Heart left ventricle (tissue), 16 donors: ENCODE measurements around the gene GALR2. TPM values are rescaled to one million over a fixed set of nuclear protein-coding genes. Genes with fewer than 3 reads are reported as not detected.

Experiments used
- ATAC-seq, 4 donors: fragments of 200-7000 bp; cut with Tn5 transposase; one replicate each; pipeline ENCODE4 v1.9.1; 2020 to 2022; ENCODE audit warnings: moderate library complexity in 4 of 4, mild to moderate bottlenecking in 3 of 4, moderate number of reproducible peaks in 1 of 4
- DNase-seq, 5 donors: peaks; one replicate each; pipeline ENCODE4 v3.0.0-alpha.2; 2020
- H3K27ac ChIP-seq, 12 donors: fragments of 200-600 bp; sonication (generic) in 4 of 12; one replicate each; pipeline versions ENCODE4 v1.5.0 to v1.8.0; 2016 to 2022; ENCODE audit warnings: mild to moderate bottlenecking in 2 of 12
- H3K27me3 ChIP-seq, 9 donors: fragments of 200-600 bp; sonication (generic) in 2 of 9; one replicate each; pipeline versions ENCODE4 v1.5.1 to v1.8.0; 2016 to 2022; ENCODE audit warnings: mild to moderate bottlenecking in 3 of 9
- H3K36me3 ChIP-seq, 9 donors: fragments of 200-600 bp; sonication (generic) in 2 of 9; one replicate each; pipeline versions ENCODE4 v1.5.0 to v1.8.0; 2018 to 2022; ENCODE audit warnings: mild to moderate bottlenecking in 2 of 9
- H3K4me1 ChIP-seq, 12 donors: fragments of 200-600 bp; sonication (generic) in 4 of 12; one replicate each; pipeline versions ENCODE4 v1.5.0 to v1.8.0; 2016 to 2022; ENCODE audit warnings: mild to moderate bottlenecking in 3 of 12
- H3K4me3 ChIP-seq, 12 donors: fragments of 200-600 bp; sonication (generic) in 4 of 12; one replicate each; pipeline versions ENCODE4 v1.5.0 to v1.8.0; 2017 to 2022; ENCODE audit warnings: mild to moderate bottlenecking in 9 of 12, moderate library complexity in 4 of 12
- H3K9me3 ChIP-seq, 12 donors: fragments of 200-600 bp; sonication (generic) in 4 of 12; one replicate each; pipeline versions ENCODE4 v1.5.0 to v1.8.0; 2016 to 2022; ENCODE audit warnings: mild to moderate bottlenecking in 1 of 12
- POLR2A ChIP-seq, 2 donors: fragments of 450-650 bp; IDR thresholded peaks; one replicate each; pipeline ENCODE4 v1.6.1; 2017; ENCODE audit warnings: antibody characterized with exemption in 2 of 2, mild to moderate bottlenecking in 2 of 2, moderate library complexity in 2 of 2
- WGBS, 4 donors: extraction: QIAGEN DNeasy Blood & Tissue Kit in 2 of 4; methylation state at CpG; one replicate each; pipeline versions ENCODE4 v1.1.5 to v1.1.7; 2013 to 2018; 5-methylcytosine and 5-hydroxymethylcytosine counted together
- intact Hi-C, 10 donors: fragments of 100-400 bp; cut with DNase I; formaldehyde crosslinking; loops; one replicate each; pipeline versions ENCODE4 v1.11.1 to v1.14.2; 2022
- polyA plus RNA-seq, 2 donors: library from polyadenylated mRNA; stranded (reverse); fragments of 200-250 nt; gene quantifications; one replicate each; pipeline ENCODE4 v1.2.3, GENCODE V29; 2013
- total RNA-seq, 9 donors: library from RNA; depleted of rRNA in 2 of 9; stranded (reverse); fragments of >200 nt in 2 of 9; fragmentation: NEBNext Ultra II Directional in 3 of 9; extraction: Animal tissue kit (Norgen Biotek cat#: 25700) in 3 of 9; gene quantifications; one replicate each; pipeline versions ENCODE4 v1.1.0 to v1.2.4, GENCODE V29; 2016 to 2023
- TF ChIP-seq, protein P1 (sequence below), 12 donors: fragments of 200-600 bp; sonication (generic) in 4 of 12; IDR thresholded peaks; one replicate each; pipeline versions ENCODE4 v1.5.0 to v1.8.0; 2018 to 2022; ENCODE audit warnings: antibody characterized with exemption in 12 of 12, mild to moderate bottlenecking in 5 of 12
- donor health status: ischemic (EF 13 %, LVEDD 7.1; RV severe dilation, severe dysfunction).
- donor health status: healthy with polysubstance abuse.
- donor health status: DM: no; HTN: yes; CAD: no.
- donor health status: DM: no; HTN: no; CAD: no.
- donor health status: ischemic (EF 25% LVEDD 6.9; RV normal size, moderate dysfunction).
- donor health status: ischemic (EF 25% LVEDD 5.7; RV mildly dilated, moderate dysfunction).
- donor health status: healthy.
- donor health status: DM: yes; HTN: yes; CAD: no.
- donor health status: ischemic (EF 35%, LVEDD 5.7; RV mildly dilated, moderate dysfunction).
- donor health status: nonischemic (EF 11% LVEDD 7.7; RV severe dilation, severe dysfunction).
- donor health status: DM: yes; HTN: yes; CAD: no.
- donor health status: PGD.
- donor health status: ischemic (EF 29% LVEDD 5.4; RV normal size, mild dysfunction).
- donor health status: nonischemic (EF 23%, LVEDD 6.1; RV moderate dilation, normal function).

The GALR2 gene
- total and polyA plus RNA-seq, 11 donors = 0.18 TPM; not detected in 10

DNA sequence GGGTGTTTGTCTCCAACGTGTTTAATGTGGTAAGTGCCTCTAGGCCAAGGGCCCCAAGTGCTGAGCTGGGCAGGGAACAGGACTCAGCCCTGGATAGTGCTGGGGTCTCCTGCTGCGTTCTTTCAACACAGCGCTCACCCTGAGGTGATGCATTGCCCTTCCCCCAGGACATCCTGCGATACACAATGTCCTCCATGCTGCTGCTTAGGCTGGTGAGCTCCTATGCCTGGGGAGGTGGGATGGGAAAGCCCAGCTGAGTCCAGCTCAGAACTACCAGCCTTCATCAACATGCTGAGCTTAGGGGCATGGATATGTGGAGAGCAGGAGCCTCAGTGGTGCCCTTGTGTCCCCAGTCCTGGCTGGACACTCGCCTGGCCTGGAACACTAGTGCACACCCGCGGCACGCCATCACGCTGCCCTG lies 5.0 kb downstream of the GALR2 start:
- ATAC-seq = peak in 3 of 4 donors; percentile 5 to 9 (median 9)
- Histone ChIP-seq H3K27ac (no peak overlapping the region), H3K36me3 (peaks cover 0 to 22% (median 16%) of the 10 kb centered on the region in 9 donors), H3K9me3 (no peaks in the 10 kb centered on the region), H3K4me3 (no peak overlapping the region), H3K27me3 (peaks cover 24 to 57% (median 43%) of the 10 kb centered on the region in 9 donors), H3K4me1 (peaks cover 0 to 43% (median 31%) of the 10 kb centered on the region in 12 donors)
- TF ChIP-seq POLR2A (IDR thresholded peaks at IDR 0.05) = no peak
- TF ChIP-seq, protein P1, sequence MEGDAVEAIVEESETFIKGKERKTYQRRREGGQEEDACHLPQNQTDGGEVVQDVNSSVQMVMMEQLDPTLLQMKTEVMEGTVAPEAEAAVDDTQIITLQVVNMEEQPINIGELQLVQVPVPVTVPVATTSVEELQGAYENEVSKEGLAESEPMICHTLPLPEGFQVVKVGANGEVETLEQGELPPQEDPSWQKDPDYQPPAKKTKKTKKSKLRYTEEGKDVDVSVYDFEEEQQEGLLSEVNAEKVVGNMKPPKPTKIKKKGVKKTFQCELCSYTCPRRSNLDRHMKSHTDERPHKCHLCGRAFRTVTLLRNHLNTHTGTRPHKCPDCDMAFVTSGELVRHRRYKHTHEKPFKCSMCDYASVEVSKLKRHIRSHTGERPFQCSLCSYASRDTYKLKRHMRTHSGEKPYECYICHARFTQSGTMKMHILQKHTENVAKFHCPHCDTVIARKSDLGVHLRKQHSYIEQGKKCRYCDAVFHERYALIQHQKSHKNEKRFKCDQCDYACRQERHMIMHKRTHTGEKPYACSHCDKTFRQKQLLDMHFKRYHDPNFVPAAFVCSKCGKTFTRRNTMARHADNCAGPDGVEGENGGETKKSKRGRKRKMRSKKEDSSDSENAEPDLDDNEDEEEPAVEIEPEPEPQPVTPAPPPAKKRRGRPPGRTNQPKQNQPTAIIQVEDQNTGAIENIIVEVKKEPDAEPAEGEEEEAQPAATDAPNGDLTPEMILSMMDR (IDR thresholded peaks at IDR 0.05) = no peak
- no peak for DNase-seq
- intact Hi-C loops = loop anchor here in 1 of 10 donors (10.0 kb wide), 1 partner anchor 135 kb away; the partner anchor contains the start of gene FBF1
- WGBS, 4 donors = 31 to 48% (median 32%) methylated on average over 4 to 9 of the region's 9 CpGs

GRCh38 chr17:76079956-76080767 lies 5.6 kb downstream of the GALR2 start:
- 3 to 6% (median 5%) methylated on average over 6 to 23 of the region's 23 CpGs for whole genome bisulfite sequencing, 4 donors
- H3K27me3 ChIP-seq = peaks cover 19 to 51% (median 37%) of the 10 kb centered on the region in 9 donors
- no peak overlapping the region for H3K4me3 ChIP-seq
- intact Hi-C loops = loop anchor here in 1 of 10 donors (10.0 kb wide), 1 partner anchor 135 kb away; the partner anchor contains the start of gene FBF1
- H3K27ac ChIP-seq = no peak overlapping the region
- H3K9me3 ChIP-seq = no peaks in the 10 kb centered on the region
- DNase-seq (no peak), ATAC-seq (peak in 3 of 4 donors; percentile 4 to 24 (median 16))
- H3K4me1 ChIP-seq = peaks cover 0 to 37% (median 25%) of the 10 kb centered on the region in 12 donors
- H3K36me3 ChIP-seq = peaks cover 0 to 29% (median 23%) of the 10 kb centered on the region in 9 donors
- TF ChIP-seq, protein P1 (IDR thresholded peaks at IDR 0.05) = no peak
- no peak for TF ChIP-seq POLR2A (IDR thresholded peaks at IDR 0.05)

DNA sequence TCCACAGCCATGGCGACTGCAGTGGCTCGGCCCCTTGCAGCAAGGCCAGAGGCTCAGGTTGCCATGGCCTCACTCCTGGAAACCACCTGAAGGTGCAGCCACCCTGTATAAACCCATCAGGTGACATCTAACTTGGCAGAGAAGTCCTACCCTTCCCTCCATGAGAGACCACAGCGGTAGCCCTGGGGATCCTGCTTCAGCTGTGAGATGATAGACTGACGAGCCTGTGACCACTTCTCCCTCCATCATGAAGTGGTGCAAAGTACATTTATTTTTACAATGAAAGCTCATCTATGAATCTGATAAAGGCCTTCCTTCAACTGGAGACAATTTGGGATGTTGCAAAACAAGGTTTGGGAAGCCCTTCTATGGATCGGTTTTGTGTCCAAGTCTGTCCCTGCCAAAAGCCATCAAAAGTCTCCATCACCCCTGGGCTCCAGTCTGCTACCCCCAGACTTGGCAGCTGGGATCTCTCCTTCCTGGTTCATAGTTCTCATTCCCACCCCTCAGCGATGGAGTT lies 6.2 kb downstream of the GALR2 start:
- Histone ChIP-seq H3K36me3 (peaks cover 0 to 35% (median 29%) of the 10 kb centered on the region in 9 donors), H3K9me3 (no peaks in the 10 kb centered on the region), H3K4me3 (no peak overlapping the region), H3K27me3 (peaks cover 16 to 44% (median 30%) of the 10 kb centered on the region in 9 donors), H3K27ac (no peak overlapping the region), H3K4me1 (peaks cover 0 to 30% (median 19%) of the 10 kb centered on the region in 12 donors)
- DNase-seq = no peak
- intact Hi-C loops = no loop called here
- TF ChIP-seq POLR2A (IDR thresholded peaks at IDR 0.05) = no peak
- TF ChIP-seq, protein P1 (IDR thresholded peaks at IDR 0.05) = no peak
- WGBS, 4 donors = 39 to 41% (median 39%) methylated on average over 4 to 6 of the region's 6 CpGs
- peak in 3 of 4 donors; percentile 3 to 4 (median 4) for ATAC-seq
